Measurements from ENCODE around the gene SEC14L6. TPM values are rescaled to one million over a fixed set of nuclear protein-coding genes. Genes with fewer than 3 reads are reported as not detected.
"Not testable (repeated sequence)": the region's sequence is repeated elsewhere in the genome, so short reads cannot be mapped to it uniquely, and the experiment has no call there.

Gene SEC14L6
- total RNA-seq, 2 donors from 2014 or later: not detected

DNA sequence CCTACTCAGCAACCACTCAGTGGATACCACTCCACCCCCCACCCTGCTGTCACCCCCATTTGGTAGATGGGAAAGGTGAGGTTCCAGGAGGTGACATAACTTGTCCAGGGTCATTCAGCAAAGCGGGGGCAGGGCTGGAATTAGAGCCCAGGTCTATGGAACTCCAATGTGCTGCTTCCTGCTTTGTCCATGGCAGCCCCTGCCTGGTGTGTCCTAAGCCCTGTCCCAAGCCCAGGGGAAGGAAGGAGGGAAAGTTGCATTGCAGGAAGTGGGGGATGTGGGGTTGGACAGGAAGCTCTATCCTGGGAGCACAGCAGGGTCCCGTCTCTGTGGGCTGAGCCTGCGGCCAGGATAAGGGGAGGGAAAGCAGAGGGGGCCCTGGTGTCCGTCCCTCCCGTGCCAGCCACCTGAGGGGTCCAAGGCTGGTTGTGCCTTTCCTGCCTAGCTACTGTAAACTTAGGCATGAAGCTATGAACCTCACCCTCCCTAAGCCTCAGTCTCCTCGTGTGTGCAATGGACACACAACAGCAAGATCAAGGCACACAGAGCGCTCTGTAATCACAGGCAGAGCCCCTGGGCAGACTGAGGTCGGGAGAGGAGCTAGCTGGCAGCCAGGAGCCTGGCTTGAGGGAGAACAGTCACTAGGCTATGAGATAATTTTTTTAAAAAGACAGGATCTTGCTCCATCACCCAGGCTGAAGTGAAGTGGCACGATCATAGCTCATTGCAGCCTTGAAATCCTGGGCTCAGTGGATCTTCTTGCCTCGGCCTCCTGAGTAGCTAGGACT lies 15.1 kb upstream of the SEC14L6 start:
- Mint-ChIP-seq H3K4me3 (no peak overlapping the region), H3K4me1 (ENCODE audit: low read depth in 2 of 2) (no peaks in the 10 kb centered on the region), H3K9me3 (no peaks in the 10 kb centered on the region), H3K27ac (no peak overlapping the region), H3K27me3 (no peaks in the 10 kb centered on the region), H3K36me3 (no peaks in the 10 kb centered on the region)
- ATAC-seq (no peak), DNase-seq (ENCODE audit: low spot score) (no peak)

DNA sequence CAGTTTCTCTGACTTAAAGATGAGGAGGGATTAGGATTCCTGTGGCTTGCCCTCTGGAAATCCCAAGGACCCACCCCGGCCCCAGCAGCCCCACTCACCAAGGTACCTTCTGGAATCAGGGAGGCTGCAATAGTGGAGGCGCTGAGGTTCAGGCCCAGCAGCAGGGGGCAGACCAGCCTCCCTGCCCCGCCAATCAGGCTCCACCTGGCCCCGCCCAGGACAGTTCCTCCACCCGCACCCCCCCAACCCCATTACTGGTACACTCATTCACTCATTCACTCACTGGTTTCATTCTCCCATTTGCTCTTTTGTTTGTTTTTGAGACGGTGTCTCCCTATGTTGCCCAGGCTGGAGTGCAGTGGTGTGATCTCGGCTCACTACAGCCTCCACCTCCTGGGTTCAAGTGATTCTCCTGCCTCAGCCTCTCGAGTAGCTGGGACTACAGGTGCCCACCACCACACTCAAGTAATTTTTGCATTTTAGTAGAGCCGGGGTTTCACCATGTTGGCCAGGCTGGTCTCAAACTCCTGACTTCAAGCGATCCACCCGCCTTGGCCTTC lies 14.2 kb upstream of the SEC14L6 start:
- not testable (repeated sequence) for H3K4me1 Mint-ChIP-seq (ENCODE audit: low read depth in 2 of 2)

DNA sequence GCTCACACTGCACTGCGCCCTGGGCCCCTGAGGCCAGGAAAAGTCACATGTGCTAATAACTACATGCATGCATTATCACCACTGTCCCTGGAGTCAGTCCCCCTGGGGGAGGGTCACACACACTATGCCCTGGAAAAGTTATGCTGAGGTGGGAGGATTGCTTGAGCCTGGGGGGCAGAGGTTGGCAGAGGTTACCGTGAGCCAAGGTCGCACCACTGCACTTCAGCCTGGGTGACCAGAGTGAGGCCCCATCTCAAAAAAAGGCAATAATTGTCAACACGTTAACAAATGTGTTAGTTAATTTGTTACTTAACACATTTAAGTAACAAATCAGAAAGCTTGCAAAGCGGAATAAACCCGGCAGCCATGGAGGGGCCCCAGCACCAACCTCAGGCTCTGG lies 13.3 kb upstream of the SEC14L6 start:
- Mint-ChIP-seq H3K4me1 (ENCODE audit: low read depth in 2 of 2) (no peaks in the 10 kb centered on the region), H3K27me3 (no peaks in the 10 kb centered on the region), H3K4me3 (no peak overlapping the region), H3K36me3 (no peaks in the 10 kb centered on the region), H3K27ac (no peak overlapping the region), H3K9me3 (no peaks in the 10 kb centered on the region)
- DNase-seq (ENCODE audit: low spot score) (no peak), ATAC-seq (no peak)

More for the DNA sequence above, 14.2 kb upstream of the SEC14L6 start:
- DNase-seq (ENCODE audit: low spot score); H3K27me3 Mint-ChIP-seq; H3K36me3 Mint-ChIP-seq; ATAC-seq; H3K9me3 Mint-ChIP-seq; H3K27ac Mint-ChIP-seq; H3K4me3 Mint-ChIP-seq: not testable (repeated sequence)

DNA sequence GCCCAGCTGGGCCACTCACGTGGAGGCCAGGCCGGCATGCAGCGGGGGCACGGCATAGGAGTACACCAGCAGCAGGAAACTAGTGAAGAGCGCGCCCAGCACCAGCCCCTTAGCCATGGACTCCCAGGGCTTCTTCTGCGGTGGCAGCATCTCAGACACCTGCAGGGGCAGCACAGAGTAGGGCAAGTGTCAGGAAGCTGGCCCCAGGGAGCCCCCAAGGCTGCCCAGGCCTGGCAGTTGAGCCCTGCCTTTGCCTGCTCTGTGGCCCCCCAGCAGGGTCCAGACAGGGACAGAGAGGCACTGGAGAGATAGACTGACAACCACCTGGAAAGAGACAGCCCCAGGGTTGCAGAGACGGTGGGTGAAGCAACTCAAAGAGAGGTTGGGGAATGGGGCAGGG lies 10.7 kb upstream of the SEC14L6 start:
- Mint-ChIP-seq H3K4me3 (no peak overlapping the region), H3K27ac (no peak overlapping the region), H3K9me3 (no peaks in the 10 kb centered on the region), H3K4me1 (ENCODE audit: low read depth in 2 of 2) (no peaks in the 10 kb centered on the region), H3K36me3 (no peaks in the 10 kb centered on the region), H3K27me3 (no peaks in the 10 kb centered on the region)
- DNase-seq (ENCODE audit: low spot score): no peak
- ATAC-seq: no peak

DNA sequence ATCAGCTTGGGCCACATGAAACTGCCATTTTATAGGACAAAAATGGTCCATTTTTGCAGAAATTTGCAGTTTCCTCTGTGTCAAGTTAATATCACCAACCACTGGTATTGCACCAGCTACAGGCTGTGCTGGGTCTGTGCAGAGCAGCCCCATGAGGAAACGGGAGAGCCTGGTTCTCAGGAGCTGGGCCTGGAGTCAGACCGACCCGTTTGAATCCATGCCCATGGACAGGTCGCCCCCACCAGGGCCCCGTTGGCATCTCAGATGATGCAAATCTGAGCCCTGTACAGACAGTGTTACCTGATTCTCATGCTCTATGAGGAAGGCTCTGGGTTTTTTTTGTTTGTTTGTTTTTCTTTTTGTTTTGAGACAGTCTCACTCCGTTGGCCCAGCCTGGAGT lies 9.8 kb upstream of the SEC14L6 start:
- Mint-ChIP-seq H3K4me1 (ENCODE audit: low read depth in 2 of 2) (no peaks in the 10 kb centered on the region), H3K4me3 (no peak overlapping the region), H3K36me3 (no peaks in the 10 kb centered on the region), H3K9me3 (no peaks in the 10 kb centered on the region), H3K27ac (no peak overlapping the region), H3K27me3 (no peaks in the 10 kb centered on the region)
- ATAC-seq (no peak), DNase-seq (ENCODE audit: low spot score) (no peak)

DNA sequence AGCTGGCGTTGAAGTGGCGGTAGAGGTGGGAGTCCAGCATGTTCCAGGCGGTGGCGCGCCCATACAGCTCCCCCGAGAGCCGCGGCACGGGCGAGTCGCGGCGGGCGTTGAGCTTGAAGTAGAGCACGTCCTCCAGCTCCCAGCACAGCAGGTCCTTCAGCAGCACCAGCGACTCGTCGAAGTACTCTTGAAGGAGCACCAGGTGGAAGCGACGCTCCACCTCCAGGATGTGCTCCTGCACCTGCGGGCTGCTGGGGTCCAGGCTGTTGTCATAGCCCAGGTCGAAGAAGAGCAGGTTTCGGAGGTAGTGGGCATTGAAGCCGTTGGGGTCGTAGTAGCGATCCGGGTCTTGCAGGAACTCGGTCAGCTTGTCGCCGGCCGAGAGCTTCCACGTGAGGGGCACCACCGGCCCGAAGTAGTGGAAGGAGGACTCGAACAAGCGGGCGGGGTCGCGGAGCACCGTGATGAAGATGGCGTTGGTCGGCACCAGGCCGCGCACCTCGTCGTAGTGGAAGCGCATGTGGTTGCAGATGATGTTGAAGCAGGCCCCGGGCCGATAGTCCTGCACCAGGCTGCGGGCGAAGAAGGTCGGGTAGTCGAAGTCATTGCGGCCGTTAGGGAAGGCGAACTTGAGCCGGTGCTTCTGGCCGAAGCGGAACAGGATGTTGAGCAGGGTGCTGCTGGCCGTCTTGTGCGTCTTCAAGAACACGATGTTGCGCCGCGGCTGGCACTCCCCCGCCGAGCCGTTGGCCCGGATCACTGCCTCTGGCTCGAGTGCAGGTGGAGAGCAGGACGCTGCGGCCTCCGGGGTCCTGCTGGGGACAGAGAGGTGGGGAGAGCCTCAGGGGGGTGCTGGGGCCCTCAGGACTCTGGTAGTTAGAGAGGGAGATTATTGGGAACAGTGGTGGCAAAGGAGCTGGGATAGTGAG lies 9.0 kb upstream of the SEC14L6 start:
- DNase-seq (ENCODE audit: low spot score): no peak
- ATAC-seq: no peak
- no peaks in the 10 kb centered on the region for H3K27me3 Mint-ChIP-seq
- no peaks in the 10 kb centered on the region for H3K4me1 Mint-ChIP-seq (ENCODE audit: low read depth in 2 of 2)
- H3K27ac Mint-ChIP-seq: no peak overlapping the region
- no peaks in the 10 kb centered on the region for H3K36me3 Mint-ChIP-seq
- no peak overlapping the region for H3K4me3 Mint-ChIP-seq
- no peaks in the 10 kb centered on the region for H3K9me3 Mint-ChIP-seq

DNA sequence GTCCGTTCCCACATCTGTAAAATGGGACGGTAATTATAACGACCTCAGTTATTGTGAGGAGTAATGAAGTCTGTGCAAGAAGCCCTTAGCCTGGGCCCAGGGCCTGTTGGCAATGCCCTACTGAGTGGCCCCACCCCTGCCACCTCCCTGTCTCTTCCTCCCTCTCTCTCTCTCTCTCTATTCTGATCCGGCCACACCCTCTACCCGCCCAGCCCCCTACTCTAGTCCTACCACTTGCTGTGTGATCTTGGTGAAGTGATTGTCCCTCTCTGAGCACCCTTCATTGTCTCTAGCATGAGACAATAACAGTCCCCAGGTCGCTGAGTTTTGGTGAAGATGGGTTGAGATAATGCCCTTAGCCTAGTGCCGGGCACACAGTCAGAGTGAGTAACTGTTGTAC lies 7.4 kb upstream of the SEC14L6 start:
- peaks cover 0 to under 1% of the 10 kb centered on the region in 2 donors for H3K27me3 Mint-ChIP-seq
- no peaks in the 10 kb centered on the region for H3K4me1 Mint-ChIP-seq (ENCODE audit: low read depth in 2 of 2)
- H3K9me3 Mint-ChIP-seq: no peaks in the 10 kb centered on the region
- no peak overlapping the region for H3K4me3 Mint-ChIP-seq
- DNase-seq (ENCODE audit: low spot score) (no peak), ATAC-seq (no peak)
- H3K27ac Mint-ChIP-seq: no peak overlapping the region
- no peaks in the 10 kb centered on the region for H3K36me3 Mint-ChIP-seq

DNA sequence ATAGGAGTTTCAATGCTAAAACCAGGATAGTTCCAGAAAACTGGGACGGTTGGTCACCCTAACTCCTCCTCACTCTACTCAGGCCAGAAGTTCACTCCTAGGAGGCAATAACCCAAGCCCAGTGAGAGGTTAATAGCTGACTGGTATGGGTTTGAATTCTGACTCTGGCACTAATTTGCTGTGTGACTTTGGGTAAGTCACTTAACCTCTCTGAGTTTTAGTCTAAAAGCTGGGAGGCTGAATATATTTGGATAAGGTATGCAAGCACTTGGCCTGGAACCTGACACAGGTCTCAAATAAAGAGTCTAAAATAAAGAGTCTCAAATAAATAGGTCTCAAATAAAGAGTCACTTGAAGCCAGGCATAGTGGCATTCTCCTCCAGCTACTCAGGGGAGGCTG lies 6.2 kb upstream of the SEC14L6 start:
- Mint-ChIP-seq H3K4me1 (ENCODE audit: low read depth in 2 of 2) (no peaks in the 10 kb centered on the region), H3K4me3 (no peak overlapping the region), H3K27me3 (peaks cover 5 to 7% of the 10 kb centered on the region in 2 donors), H3K27ac (no peak overlapping the region), H3K9me3 (no peaks in the 10 kb centered on the region), H3K36me3 (no peaks in the 10 kb centered on the region)
- no peak for ATAC-seq
- no peak for DNase-seq (ENCODE audit: low spot score)

- not testable (repeated sequence) for H3K9me3 Mint-ChIP-seq; H3K4me3 Mint-ChIP-seq; DNase-seq (ENCODE audit: low spot score); H3K27ac Mint-ChIP-seq; ATAC-seq; H3K36me3 Mint-ChIP-seq; H3K4me1 Mint-ChIP-seq (ENCODE audit: low read depth in 2 of 2)
- H3K27me3 Mint-ChIP-seq: peaks cover 10 to 14% of the 10 kb centered on the region in 2 donors
Observed at GRCh38 chr22:30551813-30552212, 5.3 kb upstream of the SEC14L6 start.

GRCh38 chr22:30547188-30547587 lies 647 bp upstream of the SEC14L6 start:
- H3K36me3 Mint-ChIP-seq: no peaks in the 10 kb centered on the region
- H3K27me3 Mint-ChIP-seq: peaks cover 14 to 30% of the 10 kb centered on the region in 2 donors
- DNase-seq (ENCODE audit: low spot score) (no peak), ATAC-seq (no peak)
- no peaks in the 10 kb centered on the region for H3K9me3 Mint-ChIP-seq
- no peak overlapping the region for H3K27ac Mint-ChIP-seq
- H3K4me1 Mint-ChIP-seq (ENCODE audit: low read depth in 2 of 2): no peaks in the 10 kb centered on the region
- no peak overlapping the region for H3K4me3 Mint-ChIP-seq

- Mint-ChIP-seq H3K4me1 (ENCODE audit: low read depth in 2 of 2) (no peaks in the 10 kb centered on the region), H3K27me3 (peaks cover 13 to 28% of the 10 kb centered on the region in 2 donors), H3K27ac (no peak overlapping the region), H3K36me3 (no peaks in the 10 kb centered on the region), H3K4me3 (no peak overlapping the region), H3K9me3 (no peaks in the 10 kb centered on the region)
- DNase-seq (ENCODE audit: low spot score) (no peak), ATAC-seq (no peak)
Observed at GRCh38 chr22:30542811-30543188, 3.7 kb downstream of the SEC14L6 start.

DNA sequence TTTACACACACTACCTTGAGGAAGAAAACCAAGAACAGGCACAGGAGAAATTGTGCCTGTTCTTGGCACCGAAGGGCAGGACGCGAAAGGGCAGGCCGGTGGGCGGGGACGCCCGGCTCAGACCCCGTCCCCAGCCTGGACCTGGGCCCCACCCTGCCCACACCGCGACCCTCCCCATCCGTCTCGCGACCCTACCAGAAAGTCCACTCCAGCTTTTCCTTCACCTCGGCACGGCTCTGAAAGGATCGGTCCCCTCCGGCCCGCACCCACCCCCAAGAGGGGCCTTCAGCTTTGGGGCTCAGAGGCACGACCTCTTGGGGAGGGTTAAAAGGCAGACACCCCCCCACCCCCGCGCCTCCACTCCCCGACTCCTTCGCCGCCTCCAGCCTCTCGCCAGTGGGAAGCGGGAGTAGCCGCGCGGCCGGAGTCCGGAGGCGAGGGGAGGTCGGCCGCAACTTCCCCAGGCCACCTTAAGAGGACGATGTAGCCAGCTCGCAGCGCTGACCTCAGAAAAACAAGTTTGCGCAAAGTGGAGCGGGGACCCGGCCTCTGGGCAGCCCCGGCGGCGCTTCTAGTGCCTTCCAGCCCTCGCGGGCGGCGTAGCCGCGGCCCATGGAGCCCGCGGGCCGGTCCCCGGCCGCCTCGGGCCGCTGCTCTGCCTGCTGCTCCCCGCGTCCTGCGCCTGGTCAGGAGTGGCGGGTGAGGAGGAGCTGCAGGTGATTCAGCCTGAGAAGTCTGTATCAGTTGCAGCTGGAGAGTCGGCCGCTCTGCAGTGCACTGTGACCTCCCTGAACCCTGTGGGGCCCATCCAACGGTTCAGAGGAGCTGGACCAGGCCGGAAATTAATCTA lies 4.4 kb downstream of the SEC14L6 start:
- DNase-seq (ENCODE audit: low spot score) (no peak), ATAC-seq (peak in 1 of 2 donors; percentile 38)
- Mint-ChIP-seq H3K4me1 (ENCODE audit: low read depth in 2 of 2) (no peaks in the 10 kb centered on the region), H3K36me3 (no peaks in the 10 kb centered on the region), H3K4me3 (no peak overlapping the region), H3K27ac (no peak overlapping the region), H3K9me3 (no peaks in the 10 kb centered on the region), H3K27me3 (peaks cover 10 to 30% of the 10 kb centered on the region in 2 donors)

- not testable (repeated sequence) for H3K4me1 Mint-ChIP-seq (ENCODE audit: low read depth in 2 of 2); ATAC-seq; H3K4me3 Mint-ChIP-seq; DNase-seq (ENCODE audit: low spot score); H3K36me3 Mint-ChIP-seq; H3K9me3 Mint-ChIP-seq; H3K27ac Mint-ChIP-seq
- H3K27me3 Mint-ChIP-seq: peaks cover 7 to 25% of the 10 kb centered on the region in 2 donors
Observed at GRCh38 chr22:30541511-30541910, 5.0 kb downstream of the SEC14L6 start.

All from natural killer cell treated with Interleukin-12 subunit alpha and Interleukin-12 subunit beta and Interleukin-15 and Interleukin-18, amount 100 ng/mL, for 72 hours (primary cell).